ENCODE measurements around the gene ERCC8.

The ERCC8 gene

DNA sequence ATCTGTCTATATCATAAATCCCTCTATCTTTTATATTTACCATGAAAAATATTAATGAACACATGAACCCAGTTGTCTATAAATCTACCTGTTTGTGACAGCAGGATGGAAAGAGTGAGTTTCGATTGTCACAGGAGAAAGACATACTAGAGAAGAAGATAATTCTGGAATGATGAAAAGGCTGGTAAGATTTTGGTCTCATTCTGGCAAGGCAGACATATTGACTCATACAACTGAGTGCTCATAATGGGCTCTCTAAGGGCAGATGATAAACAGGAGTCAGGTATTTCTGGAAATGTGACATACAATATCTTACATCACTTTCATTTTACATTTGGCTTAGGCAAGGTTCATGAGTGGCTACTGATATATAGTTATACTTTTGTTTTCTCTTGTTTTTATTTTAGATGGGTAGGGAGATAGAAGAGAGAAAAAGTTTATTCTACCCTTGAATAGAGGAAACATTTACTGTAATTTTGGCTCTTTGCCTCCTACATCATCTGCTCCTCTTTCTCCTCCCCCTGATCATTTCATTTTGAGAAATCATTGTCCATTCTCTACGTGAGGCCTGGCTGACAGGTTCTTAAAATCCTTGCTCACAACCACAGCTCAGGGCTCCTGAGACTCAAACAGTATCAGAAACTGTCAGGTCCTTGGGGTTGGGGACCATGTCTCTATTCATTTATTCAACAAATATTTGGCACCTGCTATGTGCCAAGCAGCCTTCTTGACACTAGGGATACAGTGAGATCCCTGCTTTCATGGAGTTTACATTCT lies 115.2 kb downstream of the ERCC8 start:
- H3K4me3 ChIP-seq (replicated peaks; ENCODE audit: low read depth, low read length) = no peak overlapping the region
- TF ChIP-seq, protein P1, sequence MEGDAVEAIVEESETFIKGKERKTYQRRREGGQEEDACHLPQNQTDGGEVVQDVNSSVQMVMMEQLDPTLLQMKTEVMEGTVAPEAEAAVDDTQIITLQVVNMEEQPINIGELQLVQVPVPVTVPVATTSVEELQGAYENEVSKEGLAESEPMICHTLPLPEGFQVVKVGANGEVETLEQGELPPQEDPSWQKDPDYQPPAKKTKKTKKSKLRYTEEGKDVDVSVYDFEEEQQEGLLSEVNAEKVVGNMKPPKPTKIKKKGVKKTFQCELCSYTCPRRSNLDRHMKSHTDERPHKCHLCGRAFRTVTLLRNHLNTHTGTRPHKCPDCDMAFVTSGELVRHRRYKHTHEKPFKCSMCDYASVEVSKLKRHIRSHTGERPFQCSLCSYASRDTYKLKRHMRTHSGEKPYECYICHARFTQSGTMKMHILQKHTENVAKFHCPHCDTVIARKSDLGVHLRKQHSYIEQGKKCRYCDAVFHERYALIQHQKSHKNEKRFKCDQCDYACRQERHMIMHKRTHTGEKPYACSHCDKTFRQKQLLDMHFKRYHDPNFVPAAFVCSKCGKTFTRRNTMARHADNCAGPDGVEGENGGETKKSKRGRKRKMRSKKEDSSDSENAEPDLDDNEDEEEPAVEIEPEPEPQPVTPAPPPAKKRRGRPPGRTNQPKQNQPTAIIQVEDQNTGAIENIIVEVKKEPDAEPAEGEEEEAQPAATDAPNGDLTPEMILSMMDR (IDR thresholded peaks at IDR 0.05; ENCODE audit: low read length, missing control alignments) = no peak
- no peak for DNase-seq (ENCODE audit: low read depth)

DNA sequence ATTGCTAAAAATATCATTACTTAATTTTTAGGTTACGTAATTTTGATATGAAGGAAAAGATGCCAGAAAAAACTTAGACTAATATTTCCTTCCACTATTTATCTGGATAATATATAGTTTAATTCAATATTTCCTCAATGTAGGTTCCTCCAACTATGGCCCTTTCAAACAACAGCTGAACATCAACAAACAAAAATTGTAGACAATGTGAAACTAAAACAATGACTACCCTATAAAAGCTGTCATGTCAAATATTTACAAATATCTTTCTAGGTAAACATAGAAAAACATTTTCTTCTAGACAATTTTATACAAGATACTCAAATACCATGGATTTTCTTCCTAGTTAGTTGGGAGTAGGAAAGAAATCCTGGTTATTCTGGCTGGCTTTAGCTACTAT lies 117.7 kb downstream of the ERCC8 start:
- DNase-seq (ENCODE audit: low read depth) = no peak
- TF ChIP-seq, protein P1 (IDR thresholded peaks at IDR 0.05; ENCODE audit: low read length, missing control alignments) = no peak
- H3K4me3 ChIP-seq (replicated peaks; ENCODE audit: low read depth, low read length) = no peak overlapping the region

DNA sequence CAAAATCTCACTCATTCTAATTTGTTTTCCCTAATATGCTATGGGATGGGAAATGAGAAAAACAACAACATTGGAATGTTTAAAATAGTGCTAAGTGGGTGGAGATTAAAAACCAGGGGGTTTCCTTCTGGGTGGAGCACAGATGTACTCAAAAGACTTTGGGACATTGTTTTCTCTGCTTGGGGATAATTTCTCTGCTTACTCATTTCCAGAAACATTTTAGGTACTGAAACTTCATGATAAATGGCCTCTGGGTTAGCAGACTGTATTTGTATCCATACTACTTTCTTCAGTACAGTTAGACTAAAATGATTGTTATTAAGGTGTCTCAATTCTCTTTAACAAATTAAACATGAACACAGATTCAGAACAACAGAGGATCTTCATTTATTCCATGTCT lies 118.2 kb downstream of the ERCC8 start:
- no peak overlapping the region for H3K4me3 ChIP-seq (replicated peaks; ENCODE audit: low read depth, low read length)
- no peak for DNase-seq (ENCODE audit: low read depth)
- TF ChIP-seq, protein P1 (IDR thresholded peaks at IDR 0.05; ENCODE audit: low read length, missing control alignments) = no peak

Measured in fibroblast of pulmonary artery (primary cell).